Uterus (tissue), 4 donors: ENCODE data around the gene CCDC57. TPM values are rescaled to one million over a fixed set of nuclear protein-coding genes. Genes with fewer than 3 reads are reported as not detected.

ENCODE experiments used
- DNase-seq, 2 donors: peaks; one replicate each; pipeline ENCODE4 v3.0.0-alpha.2; 2019 to 2020
- H3K27ac ChIP-seq, 2 donors: fragments of 200-600 bp; sonication (generic); 1 replicate in 1 of 2; 2 replicates in 1 of 2; pipeline ENCODE4 v1.5.1; 2016 to 2018
- H3K27me3 ChIP-seq, 2 donors: fragments of 200-600 bp; sonication (generic); one replicate each; pipeline ENCODE4 v1.5.1; 2018 to 2019; ENCODE audit warnings: control low read depth in 1 of 2
- H3K36me3 ChIP-seq, 2 donors: fragments of 200-600 bp; sonication (generic); one replicate each; pipeline ENCODE4 v1.5.1; 2019; ENCODE audit warnings: control low read depth in 1 of 2
- H3K4me1 ChIP-seq, 2 donors: fragments of 200-600 bp; sonication (generic); one replicate each; pipeline ENCODE4 v1.5.1; 2018 to 2019; ENCODE audit warnings: control low read depth in 1 of 2
- H3K4me3 ChIP-seq, 2 donors: fragments of 200-600 bp; sonication (generic); 1 replicate in 1 of 2; 2 replicates in 1 of 2; pipeline ENCODE4 v1.5.1; 2018 to 2019; ENCODE audit warnings: mild to moderate bottlenecking in 1 of 2
- H3K9me3 ChIP-seq, 2 donors: fragments of 200-600 bp; sonication (generic); one replicate each; pipeline ENCODE4 v1.5.1; 2019; ENCODE audit warnings: control low read depth in 1 of 2
- POLR2A ChIP-seq, 2 donors: fragments of 450-650 bp; IDR thresholded peaks; one replicate each; pipeline ENCODE4 v1.6.1; 2016; ENCODE audit warnings: antibody characterized with exemption in 2 of 2, mild to moderate bottlenecking in 1 of 2, moderate library complexity in 1 of 2
- intact Hi-C: fragments of 100-400 bp; cut with DNase I; formaldehyde crosslinking; loops from one replicate; pipeline ENCODE4 v1.15.1; 2023; ENCODE audit warnings: low total_unique reads
- total RNA-seq, 4 donors: library from RNA; depleted of rRNA in 3 of 4; stranded (reverse); fragments of >200 nt in 3 of 4; gene quantifications; one replicate each; pipeline versions ENCODE4 v1.1.0 to v1.2.4, GENCODE V29; 2014 to 2023
- TF ChIP-seq, protein P1 (sequence below), 4 experiments: fragments of 200-600 bp in 2 of 4; fragments of 450-650 bp in 2 of 4; sonication (generic) in 2 of 4; IDR thresholded peaks; one replicate each; pipeline ENCODE4 v1.5.1; 2016 to 2019; ENCODE audit warnings: antibody characterized with exemption in 4 of 4, mild to moderate bottlenecking in 2 of 4, moderate library complexity in 1 of 4
- donor health status: DM: yes; HTN: yes; CAD: no.

The CCDC57 gene
- total RNA-seq, 4 donors from 2014 or later: 4.4 to 88.2 (median 17.6) TPM

DNA sequence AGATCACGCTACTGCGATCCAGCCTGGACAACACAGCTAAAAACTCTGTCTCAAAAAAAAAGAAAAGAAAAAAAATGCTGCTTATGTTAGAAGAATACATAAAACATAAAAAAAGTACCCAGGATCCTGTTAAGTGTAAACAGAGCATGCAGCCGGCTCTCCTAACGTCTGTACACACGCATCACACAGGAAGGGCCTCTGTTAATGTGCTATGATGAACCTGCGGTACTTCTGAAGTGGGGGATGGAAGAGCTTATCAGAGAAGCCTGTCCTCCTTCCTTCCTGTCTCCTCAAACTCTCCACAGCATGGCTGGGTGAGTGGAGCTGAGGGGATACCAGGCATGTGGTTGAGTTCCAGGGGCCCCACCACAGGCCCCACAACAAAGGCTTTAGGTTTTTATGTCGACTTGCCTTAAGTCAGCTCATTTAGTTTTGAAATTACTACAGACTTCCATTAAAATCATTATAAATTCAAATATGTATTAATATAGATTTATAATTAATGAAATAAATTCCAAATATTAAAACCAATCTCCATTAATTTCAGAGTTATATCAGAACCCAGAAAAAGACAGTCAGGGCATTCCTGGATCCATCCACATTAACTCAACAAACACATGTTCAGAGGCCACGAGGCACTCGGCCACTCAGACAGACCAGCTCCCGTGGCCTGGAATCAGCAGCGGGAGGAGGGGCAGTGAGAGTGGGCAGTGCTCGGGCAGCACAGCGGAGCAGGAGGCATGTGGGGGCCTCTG, 11.7 kb downstream of the CCDC57 start:
- H3K36me3 ChIP-seq: no peaks in the 10 kb centered on the region
- no peaks in the 10 kb centered on the region for H3K9me3 ChIP-seq
- no peak for TF ChIP-seq POLR2A (IDR thresholded peaks at IDR 0.05)
- TF ChIP-seq, protein P1, sequence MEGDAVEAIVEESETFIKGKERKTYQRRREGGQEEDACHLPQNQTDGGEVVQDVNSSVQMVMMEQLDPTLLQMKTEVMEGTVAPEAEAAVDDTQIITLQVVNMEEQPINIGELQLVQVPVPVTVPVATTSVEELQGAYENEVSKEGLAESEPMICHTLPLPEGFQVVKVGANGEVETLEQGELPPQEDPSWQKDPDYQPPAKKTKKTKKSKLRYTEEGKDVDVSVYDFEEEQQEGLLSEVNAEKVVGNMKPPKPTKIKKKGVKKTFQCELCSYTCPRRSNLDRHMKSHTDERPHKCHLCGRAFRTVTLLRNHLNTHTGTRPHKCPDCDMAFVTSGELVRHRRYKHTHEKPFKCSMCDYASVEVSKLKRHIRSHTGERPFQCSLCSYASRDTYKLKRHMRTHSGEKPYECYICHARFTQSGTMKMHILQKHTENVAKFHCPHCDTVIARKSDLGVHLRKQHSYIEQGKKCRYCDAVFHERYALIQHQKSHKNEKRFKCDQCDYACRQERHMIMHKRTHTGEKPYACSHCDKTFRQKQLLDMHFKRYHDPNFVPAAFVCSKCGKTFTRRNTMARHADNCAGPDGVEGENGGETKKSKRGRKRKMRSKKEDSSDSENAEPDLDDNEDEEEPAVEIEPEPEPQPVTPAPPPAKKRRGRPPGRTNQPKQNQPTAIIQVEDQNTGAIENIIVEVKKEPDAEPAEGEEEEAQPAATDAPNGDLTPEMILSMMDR (IDR thresholded peaks at IDR 0.05): no peak
- no peaks in the 10 kb centered on the region for H3K4me1 ChIP-seq
- intact Hi-C loops: no loop called here
- H3K27ac ChIP-seq: no peak overlapping the region
- no peaks in the 10 kb centered on the region for H3K27me3 ChIP-seq
- DNase-seq: no peak
- no peak overlapping the region for H3K4me3 ChIP-seq

DNA sequence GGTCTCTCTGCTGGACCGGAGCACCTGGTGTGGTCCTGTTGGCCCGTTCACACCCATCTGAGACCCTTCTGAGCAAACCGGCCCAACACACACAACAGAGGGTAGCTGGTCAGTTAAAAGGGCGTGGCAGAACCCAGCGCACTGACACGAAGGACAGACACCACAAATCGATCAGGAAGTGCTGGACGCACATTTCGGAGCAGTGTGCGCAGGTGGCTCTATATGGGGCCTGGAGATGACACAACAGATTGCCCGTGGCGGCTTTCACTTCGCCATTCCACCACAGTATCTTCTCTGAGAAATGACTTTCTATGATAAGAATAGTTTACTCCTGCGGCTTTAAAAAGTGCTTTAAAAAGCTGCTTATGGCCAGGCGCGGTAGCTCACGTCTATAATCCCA, 12.5 kb downstream of the CCDC57 start:
- TF ChIP-seq, protein P1 (IDR thresholded peaks at IDR 0.05): no peak
- no peak for TF ChIP-seq POLR2A (IDR thresholded peaks at IDR 0.05)
- Histone ChIP-seq H3K36me3 (no peaks in the 10 kb centered on the region), H3K4me1 (no peaks in the 10 kb centered on the region), H3K27ac (no peak overlapping the region), H3K27me3 (no peaks in the 10 kb centered on the region), H3K4me3 (no peak overlapping the region), H3K9me3 (no peaks in the 10 kb centered on the region)
- intact Hi-C loops: no loop called here
- DNase-seq: no peak

GRCh38 chr17:82199496-82199895, 13.1 kb downstream of the CCDC57 start:
- Histone ChIP-seq H3K4me1 (no peaks in the 10 kb centered on the region), H3K27me3 (no peaks in the 10 kb centered on the region), H3K36me3 (no peaks in the 10 kb centered on the region), H3K9me3 (no peaks in the 10 kb centered on the region), H3K27ac (no peak overlapping the region), H3K4me3 (no peak overlapping the region)
- intact Hi-C loops: no loop called here
- no peak for DNase-seq
- no peak for TF ChIP-seq POLR2A (IDR thresholded peaks at IDR 0.05)
- TF ChIP-seq, protein P1 (IDR thresholded peaks at IDR 0.05): no peak

DNA sequence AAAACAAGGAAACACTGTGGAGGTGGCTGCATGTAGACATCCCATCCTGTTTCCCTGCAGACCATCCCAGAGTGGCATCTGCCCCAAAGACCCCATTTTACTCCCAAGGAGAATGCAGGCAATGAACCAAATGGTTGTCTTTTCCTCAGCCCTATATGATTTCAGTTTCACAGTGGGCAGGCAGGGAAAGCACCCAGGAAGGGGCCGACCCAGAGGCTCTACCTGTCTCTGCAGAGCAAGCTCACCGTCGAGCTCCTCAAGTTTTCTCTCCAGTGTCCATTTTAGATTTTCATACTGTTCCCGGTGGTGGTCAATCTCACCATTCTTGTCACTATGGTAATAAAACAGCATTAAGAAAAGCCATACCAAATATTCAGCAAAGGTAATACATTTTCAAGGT, 14.6 kb downstream of the CCDC57 start:
- Histone ChIP-seq H3K4me1 (no peaks in the 10 kb centered on the region), H3K36me3 (no peaks in the 10 kb centered on the region), H3K4me3 (no peak overlapping the region), H3K9me3 (no peaks in the 10 kb centered on the region), H3K27me3 (no peaks in the 10 kb centered on the region), H3K27ac (no peak overlapping the region)
- no peak for DNase-seq
- intact Hi-C loops: no loop called here
- no peak for TF ChIP-seq POLR2A (IDR thresholded peaks at IDR 0.05)
- TF ChIP-seq, protein P1 (IDR thresholded peaks at IDR 0.05): no peak

DNA sequence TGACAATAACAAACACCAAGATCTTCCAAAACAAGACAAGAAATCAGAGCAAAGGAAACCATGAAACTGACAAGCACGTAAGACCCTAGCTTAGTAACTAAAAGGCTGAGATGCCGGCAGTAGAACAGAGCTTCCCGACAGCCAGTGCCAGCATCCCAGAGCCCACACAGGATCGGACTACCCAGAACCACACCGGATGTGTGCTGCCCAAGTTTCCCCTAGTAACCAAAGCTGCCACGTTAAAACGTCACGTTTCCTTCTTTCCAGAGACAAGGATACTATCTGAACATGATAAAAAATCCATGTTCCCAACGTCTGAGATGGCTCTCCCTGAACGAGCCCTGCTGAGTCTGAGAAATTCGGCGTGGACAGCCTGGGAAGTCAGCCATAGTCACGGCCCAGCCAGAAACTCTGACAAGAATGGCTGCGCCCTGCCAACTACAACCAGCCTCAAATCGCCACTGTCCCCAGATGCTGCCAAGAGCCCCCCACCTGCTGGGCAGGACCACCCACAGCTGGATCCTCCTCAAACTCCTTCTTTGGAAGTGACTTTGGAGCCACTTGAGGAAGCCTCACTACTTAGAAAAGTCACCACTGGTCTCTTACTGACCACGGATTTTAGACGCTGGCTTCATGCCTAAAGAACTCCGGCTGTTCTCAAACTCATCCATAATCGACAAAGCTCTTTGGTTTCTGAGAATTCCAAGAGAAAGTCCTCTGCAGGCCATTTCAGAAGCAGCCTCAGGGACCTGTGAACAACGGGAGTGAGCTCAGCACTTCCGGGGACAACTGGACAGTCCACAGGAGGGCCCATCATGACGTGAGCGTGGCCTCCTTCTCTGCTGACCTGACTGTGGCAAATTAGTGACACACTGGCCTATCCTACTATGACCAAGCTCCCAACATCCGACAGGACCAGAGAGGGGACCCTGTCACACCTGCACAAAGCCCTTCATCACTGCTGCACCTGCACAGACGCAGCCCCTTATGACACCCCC, 16.7 kb downstream of the CCDC57 start:
- TF ChIP-seq POLR2A (IDR thresholded peaks at IDR 0.05): no peak
- TF ChIP-seq, protein P1 (IDR thresholded peaks at IDR 0.05): no peak
- intact Hi-C loops: no loop called here
- Histone ChIP-seq H3K4me3 (no peak overlapping the region), H3K27me3 (no peaks in the 10 kb centered on the region), H3K4me1 (no peaks in the 10 kb centered on the region), H3K36me3 (no peaks in the 10 kb centered on the region), H3K27ac (peak overlapping the region; percentile 2 to 39), H3K9me3 (no peaks in the 10 kb centered on the region)
- peak in 1 of 2 donors; percentile 56 for DNase-seq
